HUES64 (cell line): Measurements from ENCODE around the gene USP12.
A peak's percentile ranks its signal among the peaks of the same experiment; 100 is the strongest.

Experiments used
- H3K27ac ChIP-seq: 2 replicates; pipeline ENCODE4 v1.7.0; 2013; ENCODE audit warnings: low read depth, low read length, inconsistent platforms
- H3K27me3 ChIP-seq: 2 replicates; pipeline ENCODE4 v1.6.1; 2013; ENCODE audit warnings: mild to moderate bottlenecking, low read length; ENCODE audit not compliant: insufficient read depth
- H3K36me3 ChIP-seq: 2 replicates; pipeline ENCODE4 v1.6.1; 2013; ENCODE audit warnings: mild to moderate bottlenecking, low read length; ENCODE audit not compliant: insufficient read depth
- H3K4me1 ChIP-seq: 2 replicates; pipeline ENCODE4 v1.6.1; 2013; ENCODE audit warnings: mild to moderate bottlenecking, low read length, moderate library complexity; ENCODE audit not compliant: insufficient read depth
- H3K4me3 ChIP-seq: 2 replicates; pipeline ENCODE4 v1.5.1; 2013; ENCODE audit warnings: mild to moderate bottlenecking, low read length, moderate library complexity
- H3K9ac ChIP-seq: 2 replicates; pipeline ENCODE4 v1.6.1; 2013; ENCODE audit warnings: mild to moderate bottlenecking, low read depth, low read length
- H3K9me3 ChIP-seq: 2 replicates; pipeline ENCODE4 v1.6.1; 2013; ENCODE audit warnings: low read depth, low read length; ENCODE audit not compliant: insufficient read depth
- WGBS: fragments of 150-250, 120-280 bp; methylation state at CpG from one replicate; pipeline ENCODE4 v1.1.7; 2013; ENCODE audit warnings: missing lambda C conversion rate; 5-methylcytosine and 5-hydroxymethylcytosine counted together

USP12 gene

DNA sequence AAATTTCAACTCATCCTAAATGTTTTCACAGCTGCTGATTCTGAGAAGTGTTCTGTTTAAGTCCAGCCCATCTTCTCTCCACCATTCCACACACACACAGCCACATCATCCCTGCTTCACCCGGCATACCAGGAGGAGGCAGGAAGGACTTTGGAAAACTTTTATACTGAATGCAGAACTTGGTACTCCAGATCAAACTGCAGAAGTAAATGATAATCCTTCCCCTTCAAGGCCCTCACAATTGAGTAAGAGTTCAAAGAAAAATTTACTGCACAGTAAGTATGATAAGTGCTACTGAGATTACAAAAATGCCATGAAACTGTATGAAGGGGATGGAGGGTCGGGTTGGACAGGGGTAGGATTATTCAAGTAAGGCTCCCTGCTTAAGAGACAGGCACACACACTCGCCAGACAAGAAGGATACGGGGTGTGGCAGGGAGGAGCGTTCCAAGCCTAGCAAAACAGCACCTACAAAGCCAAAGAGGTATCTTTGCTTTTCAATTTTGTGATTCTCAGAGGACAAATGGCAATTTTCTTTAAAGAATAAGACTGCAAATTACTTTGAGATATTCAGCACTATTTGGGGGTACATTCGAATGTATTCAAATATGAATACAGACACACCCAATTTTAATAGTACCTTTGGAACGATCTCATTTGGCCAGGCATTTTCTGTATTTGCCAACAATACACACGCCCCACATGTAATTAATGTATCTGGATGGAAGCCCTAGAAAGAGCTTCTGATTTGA, 2.5 kb downstream of the USP12 start:
- no peaks in the 10 kb centered on the region for H3K27me3 ChIP-seq
- peak overlapping the region; percentile 81; the same call in 1 of the 2 replicates for H3K4me3 ChIP-seq
- WGBS, result 83% methylated on average over 8 of the region's 8 CpGs
- H3K4me1 ChIP-seq, result peaks cover 46% of the 10 kb centered on the region
- H3K9ac ChIP-seq, result no peak overlapping the region
- H3K9me3 ChIP-seq, result no peaks in the 10 kb centered on the region
- H3K36me3 ChIP-seq, result no peaks in the 10 kb centered on the region
- H3K27ac ChIP-seq, result no peak overlapping the region

DNA sequence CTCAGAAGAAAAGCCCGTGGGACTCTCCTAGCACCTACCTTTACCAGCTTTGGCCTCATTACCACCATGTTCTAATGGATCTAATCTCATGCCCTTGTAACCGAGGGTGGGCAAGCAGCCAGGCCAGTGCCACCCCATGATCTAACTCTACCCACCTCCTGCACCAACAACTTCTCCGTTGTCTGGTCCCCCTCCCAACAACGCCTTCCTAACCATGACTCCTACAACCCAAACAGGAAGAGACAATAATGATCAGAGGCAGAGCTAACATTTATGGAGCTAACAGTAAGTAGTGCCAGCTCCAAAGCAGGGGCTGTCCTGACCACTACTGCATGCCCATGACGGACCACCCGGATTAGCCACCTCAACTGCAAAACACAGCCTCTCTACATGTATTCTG, 3.5 kb downstream of the USP12 start:
- Histone ChIP-seq H3K4me1 (peaks cover 51% of the 10 kb centered on the region), H3K9me3 (no peaks in the 10 kb centered on the region), H3K27me3 (no peaks in the 10 kb centered on the region), H3K27ac (no peak overlapping the region), H3K4me3 (no peak overlapping the region), H3K9ac (no peak overlapping the region), H3K36me3 (no peaks in the 10 kb centered on the region)
- 80% methylated on average over 6 of the region's 6 CpGs for WGBS

DNA sequence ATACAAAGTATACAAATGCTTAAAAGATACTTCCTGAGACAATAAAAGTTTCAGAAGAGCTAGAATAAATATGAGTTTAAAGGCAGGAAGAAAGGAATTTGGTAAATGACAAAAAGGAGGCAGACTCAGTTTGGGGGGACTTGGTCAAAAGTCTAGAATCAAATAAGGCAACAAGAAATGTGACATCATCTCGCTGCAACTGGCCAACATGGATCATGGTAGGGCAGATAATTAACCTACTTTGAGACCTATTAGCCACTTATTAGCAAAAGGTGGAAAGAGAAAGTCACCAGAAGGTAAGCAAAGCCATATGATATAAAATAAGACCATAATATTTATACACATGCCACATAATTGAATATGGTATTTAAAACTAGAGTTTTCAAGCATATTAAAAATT, 5.3 kb downstream of the USP12 start:
- Histone ChIP-seq H3K36me3 (no peaks in the 10 kb centered on the region), H3K9ac (no peak overlapping the region), H3K4me3 (no peak overlapping the region), H3K9me3 (no peaks in the 10 kb centered on the region), H3K27me3 (no peaks in the 10 kb centered on the region), H3K4me1 (peaks cover 46% of the 10 kb centered on the region), H3K27ac (no peak overlapping the region)
- WGBS, result 88% methylated on average over 1 of the region's 1 CpG

GRCh38 chr13:27161980-27162379, 9.6 kb downstream of the USP12 start:
- H3K4me3 ChIP-seq, result no peak overlapping the region
- 98% methylated on average over 4 of the region's 5 CpGs for WGBS
- no peaks in the 10 kb centered on the region for H3K36me3 ChIP-seq
- no peaks in the 10 kb centered on the region for H3K27me3 ChIP-seq
- H3K27ac ChIP-seq, result no peak overlapping the region
- no peak overlapping the region for H3K9ac ChIP-seq
- H3K4me1 ChIP-seq, result peaks cover 30% of the 10 kb centered on the region
- no peaks in the 10 kb centered on the region for H3K9me3 ChIP-seq

GRCh38 chr13:27161423-27161822, 10.2 kb downstream of the USP12 start:
- WGBS, result 79% methylated on average over 2 of the region's 2 CpGs
- H3K9ac ChIP-seq, result no peak overlapping the region
- no peaks in the 10 kb centered on the region for H3K9me3 ChIP-seq
- H3K36me3 ChIP-seq, result no peaks in the 10 kb centered on the region
- no peaks in the 10 kb centered on the region for H3K27me3 ChIP-seq
- H3K4me1 ChIP-seq, result peaks cover 29% of the 10 kb centered on the region
- no peak overlapping the region for H3K4me3 ChIP-seq
- no peak overlapping the region for H3K27ac ChIP-seq

GRCh38 chr13:27160657-27161295, 10.8 kb downstream of the USP12 start:
- Histone ChIP-seq H3K27ac (no peak overlapping the region), H3K27me3 (no peaks in the 10 kb centered on the region), H3K4me1 (peaks cover 26% of the 10 kb centered on the region), H3K4me3 (no peak overlapping the region), H3K9me3 (no peaks in the 10 kb centered on the region), H3K9ac (no peak overlapping the region), H3K36me3 (no peaks in the 10 kb centered on the region)
- WGBS, result 87% methylated on average over 9 of the region's 9 CpGs

DNA sequence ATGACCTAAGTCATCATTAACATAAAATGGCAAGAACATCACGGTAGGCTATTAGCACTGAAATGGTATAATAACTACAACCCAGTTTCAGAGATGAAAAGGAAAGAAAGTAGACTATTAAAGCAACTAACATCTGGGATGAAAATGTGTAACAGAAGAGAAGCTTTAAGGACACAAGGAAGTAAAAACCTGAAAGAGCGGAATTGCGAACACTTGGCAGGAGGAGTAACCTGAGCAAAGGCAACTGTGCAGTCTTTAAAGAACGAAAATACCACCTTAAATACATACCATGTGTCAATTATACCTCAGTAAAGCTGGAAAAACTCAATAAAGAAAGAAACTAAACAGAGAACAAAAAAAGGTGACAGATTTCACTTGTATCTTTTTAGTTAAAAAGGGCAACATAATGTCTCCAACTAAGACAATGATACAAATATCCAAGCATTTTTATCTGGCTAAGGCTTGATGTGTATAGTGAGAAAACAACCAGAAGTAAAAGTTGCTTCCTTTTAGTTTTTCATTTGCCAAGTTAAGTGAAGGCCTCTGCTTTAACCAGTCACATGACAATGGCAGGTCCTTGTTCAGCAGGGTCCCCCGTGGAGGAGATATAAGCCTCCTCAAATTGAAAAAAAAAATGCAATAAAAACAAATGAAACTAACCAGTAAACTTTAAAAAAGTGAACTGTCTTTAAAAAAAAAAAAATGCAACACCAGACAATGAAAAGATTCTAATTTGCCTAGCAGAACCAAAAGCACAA, 11.6 kb downstream of the USP12 start:
- no peak overlapping the region for H3K9ac ChIP-seq
- H3K27ac ChIP-seq, result no peak overlapping the region
- no peaks in the 10 kb centered on the region for H3K36me3 ChIP-seq
- H3K9me3 ChIP-seq, result no peaks in the 10 kb centered on the region
- no peaks in the 10 kb centered on the region for H3K27me3 ChIP-seq
- H3K4me3 ChIP-seq, result no peak overlapping the region
- 86% methylated on average over 5 of the region's 5 CpGs for WGBS
- H3K4me1 ChIP-seq, result peaks cover 24% of the 10 kb centered on the region

GRCh38 chr13:27158335-27158734, 13.3 kb downstream of the USP12 start:
- Histone ChIP-seq H3K4me3 (no peak overlapping the region), H3K27me3 (no peaks in the 10 kb centered on the region), H3K9ac (no peak overlapping the region), H3K9me3 (no peaks in the 10 kb centered on the region), H3K36me3 (no peaks in the 10 kb centered on the region), H3K4me1 (peaks cover 12% of the 10 kb centered on the region), H3K27ac (no peak overlapping the region)
- 97% methylated on average over 5 of the region's 5 CpGs for WGBS

DNA sequence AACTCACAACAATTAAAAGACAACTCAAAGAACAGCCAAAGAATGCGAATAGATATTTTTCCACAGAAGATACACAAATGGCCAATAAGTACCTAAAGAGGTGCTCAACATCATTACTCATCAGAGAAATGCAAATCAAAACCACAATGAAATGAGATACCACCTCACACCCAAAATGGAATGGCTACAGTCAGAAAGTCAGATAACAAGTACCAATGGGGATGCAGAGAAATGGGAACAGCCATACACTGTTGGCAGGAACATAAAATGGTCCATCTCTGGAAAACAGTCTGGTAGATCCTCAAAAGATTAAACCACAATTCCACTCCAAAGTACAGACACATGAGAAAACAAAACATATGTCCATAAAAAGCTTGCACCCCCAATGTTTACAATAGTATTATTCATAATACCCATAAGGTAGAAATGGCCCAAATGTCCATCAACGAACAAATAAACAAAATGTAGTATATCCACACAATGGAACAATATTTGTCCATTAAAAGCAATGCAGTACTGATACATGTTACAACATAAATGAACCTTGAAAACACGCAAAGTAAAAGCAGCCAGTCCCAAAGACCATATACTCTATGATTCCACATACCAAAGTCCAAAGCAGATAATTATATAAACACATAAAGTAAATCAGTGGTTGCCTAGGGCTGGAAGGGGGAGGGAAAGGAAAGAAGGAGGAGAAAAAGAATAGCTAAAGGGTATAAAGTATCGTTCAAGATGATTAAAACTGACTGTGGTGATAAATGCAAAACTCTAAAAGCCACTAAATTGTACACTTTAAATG, 19.6 kb downstream of the USP12 start:
- 74% methylated on average over 4 of the region's 4 CpGs for WGBS
- H3K4me3 ChIP-seq, result no peak overlapping the region
- H3K4me1 ChIP-seq, result no peaks in the 10 kb centered on the region

DNA sequence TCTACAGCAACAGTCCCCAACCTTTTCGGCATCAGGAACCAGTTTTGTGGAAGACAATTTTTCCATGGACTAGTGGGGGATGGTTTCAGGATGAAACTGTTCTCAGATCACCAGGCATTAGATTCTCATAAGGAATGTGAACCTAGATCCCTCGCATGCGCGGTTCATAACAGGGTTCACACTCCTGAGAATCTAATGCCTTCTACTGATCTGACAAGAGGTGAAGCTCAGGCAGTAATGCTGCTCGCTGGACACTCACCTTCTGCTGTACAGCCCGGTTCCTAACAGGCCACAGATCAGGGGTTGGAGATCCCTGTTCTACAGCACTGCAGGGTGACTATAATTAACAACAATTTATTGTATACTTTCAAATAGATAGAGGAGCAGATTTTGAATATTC, 21.9 kb downstream of the USP12 start:
- H3K36me3 ChIP-seq, result no peaks in the 10 kb centered on the region
- no peak overlapping the region for H3K27ac ChIP-seq
- WGBS, result 96% methylated on average over 6 of the region's 6 CpGs
- no peak overlapping the region for H3K4me3 ChIP-seq
- H3K9me3 ChIP-seq, result no peaks in the 10 kb centered on the region
- no peaks in the 10 kb centered on the region for H3K4me1 ChIP-seq
- no peaks in the 10 kb centered on the region for H3K27me3 ChIP-seq
- no peak overlapping the region for H3K9ac ChIP-seq

More for the DNA sequence above, 19.6 kb downstream of the USP12 start:
- Histone ChIP-seq H3K27me3 (no peaks in the 10 kb centered on the region), H3K27ac (no peak overlapping the region), H3K36me3 (no peaks in the 10 kb centered on the region), H3K9ac (no peak overlapping the region), H3K9me3 (no peaks in the 10 kb centered on the region)

DNA sequence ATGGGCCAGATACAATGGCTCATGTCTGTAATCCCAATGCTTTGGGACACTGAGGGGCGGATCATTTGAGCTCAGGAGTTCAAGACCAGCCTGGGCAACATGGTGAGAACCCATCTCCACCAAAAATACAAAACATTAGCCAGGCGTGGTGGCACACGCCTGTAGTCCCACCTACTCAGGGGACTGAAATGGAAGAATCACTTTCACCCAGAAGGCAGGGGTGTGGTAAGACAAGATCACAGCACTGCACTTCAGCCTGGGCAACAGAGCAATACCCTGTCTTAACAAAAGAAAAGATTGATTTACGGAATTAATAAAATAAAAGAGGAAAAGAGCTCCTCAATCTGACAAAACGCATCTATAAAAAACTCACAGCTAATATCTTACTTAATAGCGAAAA, 22.7 kb downstream of the USP12 start:
- Histone ChIP-seq H3K4me3 (no peak overlapping the region), H3K9me3 (no peaks in the 10 kb centered on the region), H3K27me3 (no peaks in the 10 kb centered on the region), H3K9ac (no peak overlapping the region), H3K36me3 (no peaks in the 10 kb centered on the region), H3K4me1 (no peaks in the 10 kb centered on the region), H3K27ac (no peak overlapping the region)
- WGBS, result 90% methylated on average over 5 of the region's 6 CpGs
